LHCN-M2 (cell line): ENCODE data around the gene HES1. TPM values are rescaled to one million over a fixed set of nuclear protein-coding genes. Genes with fewer than 3 reads are reported as not detected.

ENCODE experiments used
- total RNA-seq: library from RNA; depleted of rRNA; stranded (reverse); fragments of >200 nt; gene quantifications from 2 replicates; pipeline ENCODE4 v1.2.3, GENCODE V29; 2014; rRNA removed

Gene HES1
- total RNA-seq, 1 experiment from 2014 or later: 0.52 TPM

Other genes starting within 250 kb of the HES1 start
- gene CPN2, start 215.2 kb downstream of the HES1 start, total RNA-seq: not detected in 2 replicates
- gene LRRC15, start 233.6 kb downstream of the HES1 start, total RNA-seq: 0.06 TPM in 2 replicates